ENCODE results near the gene FMN1. TPM values are rescaled to one million over a fixed set of nuclear protein-coding genes. Genes with fewer than 3 reads are reported as not detected.

FMN1 gene
- total and polyA plus RNA-seq, 2 of the 8 experiments (the other 6 are each of a cell fraction or from before 2014, with no cell fraction given) = 0.27 to 3.7 TPM

GRCh38 chr15:32909431-32909830 lies 285.1 kb downstream of the FMN1 start:
- no peak overlapping the region for H2BK20ac ChIP-seq (ENCODE audit: low read length)
- H3K56ac ChIP-seq (replicated peaks; ENCODE audit: insufficient read length, low read depth, low read length) = no peak overlapping the region
- H3K23me2 ChIP-seq (ENCODE audit: low read depth, low read length) = no peaks in the 10 kb centered on the region
- TF ChIP-seq BACH1 (IDR thresholded peaks at IDR 0.05; ENCODE audit: low read length) = no peak
- TF ChIP-seq FOSL1 (IDR thresholded peaks at IDR 0.05; ENCODE audit: insufficient read depth, low read depth, low read length) = no peak
- TF ChIP-seq KDM5A (IDR thresholded peaks at IDR 0.05; ENCODE audit: low read length) = no peak
- TF ChIP-seq NANOG (IDR thresholded peaks at IDR 0.05; ENCODE audit: insufficient read depth, low read depth, low read length, poor library complexity, severe bottlenecking) = no peak
- TF ChIP-seq SP1 (IDR thresholded peaks at IDR 0.05; ENCODE audit: low read depth, low read length) = no peak
- TF ChIP-seq SAP30 (IDR thresholded peaks at IDR 0.05; ENCODE audit: insufficient read depth, insufficient replicate concordance, low read length) = no peak
- no peak for TF ChIP-seq RFX5 (IDR thresholded peaks at IDR 0.05; ENCODE audit: borderline replicate concordance, low read depth, low read length)
- TF ChIP-seq BCL11A (IDR thresholded peaks at IDR 0.05; ENCODE audit: low read depth in 2 of 2, low read length in 2 of 2) = no peak
- H3K9ac ChIP-seq (replicated peaks in 1 of 4; ENCODE audit: extremely low read depth in 1 of 4, low read depth in 3 of 4, low read length in 3 of 4) = no peak overlapping the region
- no peak overlapping the region for H3K14ac ChIP-seq (ENCODE audit: insufficient read length)
- H3K4ac ChIP-seq (replicated peaks; ENCODE audit: insufficient read length, low read depth, low read length) = no peak overlapping the region
- no peak overlapping the region for H3K4me2 ChIP-seq (ENCODE audit: insufficient read depth in 1 of 2, low read depth in 2 of 2, low read length in 2 of 2)
- FAIRE-seq = no peak
- H3K23ac ChIP-seq (ENCODE audit: insufficient read length) = no peak overlapping the region
- H3K18ac ChIP-seq (ENCODE audit: extremely low read depth, low read length) = no peak overlapping the region
- H3K27ac ChIP-seq (ENCODE audit: low read depth, low read length) = no peak overlapping the region
- no peak overlapping the region for H2BK12ac ChIP-seq (ENCODE audit: low read depth, low read length)
- H4K8ac ChIP-seq (ENCODE audit: extremely low read depth, insufficient read depth, low read length) = no peak overlapping the region
- no peak overlapping the region for H2AK5ac ChIP-seq (ENCODE audit: low read depth, low read length)
- peaks cover 0 to 4% (median 0%) of the 10 kb centered on the region in 4 experiments; a peak in 2 of 7 replicates for H3K4me1 ChIP-seq (replicated peaks in 1 of 4; ENCODE audit: control insufficient read depth in 3 of 4, insufficient read depth in 4 of 4, low read length in 3 of 4)
- H3K79me1 ChIP-seq (ENCODE audit: low read depth, low read length) = no peaks in the 10 kb centered on the region
- H3K9me3 ChIP-seq (ENCODE audit: insufficient read depth in 2 of 2, low read depth in 1 of 2, low read length in 1 of 2) = no peaks in the 10 kb centered on the region
- H3K79me2 ChIP-seq (ENCODE audit: control insufficient read depth in 1 of 2, insufficient read depth in 2 of 2, low read length in 2 of 2) = no peaks in the 10 kb centered on the region
- H3K27me3 ChIP-seq (replicated peaks in 1 of 4; ENCODE audit: control insufficient read depth in 3 of 4, extremely low read depth in 1 of 4, insufficient read depth in 3 of 4, low read length in 3 of 4) = no peaks in the 10 kb centered on the region
- H2BK5ac ChIP-seq (ENCODE audit: low read depth, low read length) = no peak overlapping the region
- ChIA-PET CTCF (ENCODE audit: partially characterized antibody) (interaction anchor here (0.7 to 3.3 kb wide), 13 partner anchors 9 to 260 kb away, joined by 3 to 14 read pairs (median 4); no protein-coding TSS in a partner anchor), POLR2A (ENCODE audit: partially characterized antibody) (no interaction called here)
- H2BK120ac ChIP-seq (replicated peaks; ENCODE audit: low read depth, low read length) = no peak overlapping the region
- H4K91ac ChIP-seq (replicated peaks; ENCODE audit: insufficient read length, low read length) = no peak overlapping the region
- H4K5ac ChIP-seq (ENCODE audit: insufficient read length, low read depth, low read length) = no peak overlapping the region
- H3K36me3 ChIP-seq (ENCODE audit: control insufficient read depth in 2 of 4, insufficient read depth in 4 of 4, low read length in 3 of 4) = no peaks in the 10 kb centered on the region
- no peak for DNase-seq (ENCODE audit: low read depth in 1 of 2, low spot score in 2 of 2)
- 87% methylated on average over 2 of the region's 2 CpGs; no CpG with 5 or more reads in 1 of the 2 experiments for WGBS, 2 experiments (ENCODE audit: extremely low coverage in 1 of 2, insufficient coverage in 1 of 2, insufficient read length in 1 of 2, insufficient replicate concordance in 2 of 2, low coverage in 1 of 2, low lambda C conversion rate in 2 of 2, missing lambda C conversion rate in 1 of 2)
- no peaks in the 10 kb centered on the region for H4K20me1 ChIP-seq (replicated peaks in 1 of 2; ENCODE audit: control insufficient read depth in 1 of 2, insufficient read depth in 2 of 2, low read length in 2 of 2)
- no peak overlapping the region for H2AFZ ChIP-seq (ENCODE audit: low read length)
- H3K4me3 ChIP-seq (ENCODE audit: extremely low read depth in 1 of 4, insufficient read depth in 2 of 4, low read depth in 3 of 4, low read length in 4 of 4) = no peak overlapping the region
- H2BK15ac ChIP-seq (ENCODE audit: low read length) = no peak overlapping the region
